GM21786 (cell line): Measurements from ENCODE around the gene SRBD1.

Source experiments
- ATAC-seq: cut with Tn5 transposase; IDR thresholded peaks from one replicate; pipeline ENCODE4 v1.9.1; 2021; ENCODE audit not compliant: unreplicated experiment

Gene SRBD1

DNA sequence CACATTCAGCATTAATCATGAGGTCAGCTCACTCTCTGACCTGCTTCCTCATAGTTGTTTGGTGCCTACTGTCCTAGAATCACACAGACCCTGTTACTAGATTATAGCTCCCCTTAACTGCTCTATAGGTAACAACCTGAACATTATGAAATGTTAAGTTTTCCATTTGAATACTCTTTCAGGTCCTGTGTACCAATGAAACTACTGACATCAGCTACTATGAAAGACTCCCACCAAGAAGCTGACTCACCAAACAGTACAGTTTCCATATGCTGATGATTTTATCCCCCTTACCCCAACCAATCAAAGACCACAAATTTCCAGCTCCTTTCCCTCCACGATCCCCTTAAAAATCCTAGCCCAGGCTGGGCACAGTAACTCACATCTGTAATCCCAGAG lies 56.3 kb downstream of the SRBD1 start:
- no peak for ATAC-seq

DNA sequence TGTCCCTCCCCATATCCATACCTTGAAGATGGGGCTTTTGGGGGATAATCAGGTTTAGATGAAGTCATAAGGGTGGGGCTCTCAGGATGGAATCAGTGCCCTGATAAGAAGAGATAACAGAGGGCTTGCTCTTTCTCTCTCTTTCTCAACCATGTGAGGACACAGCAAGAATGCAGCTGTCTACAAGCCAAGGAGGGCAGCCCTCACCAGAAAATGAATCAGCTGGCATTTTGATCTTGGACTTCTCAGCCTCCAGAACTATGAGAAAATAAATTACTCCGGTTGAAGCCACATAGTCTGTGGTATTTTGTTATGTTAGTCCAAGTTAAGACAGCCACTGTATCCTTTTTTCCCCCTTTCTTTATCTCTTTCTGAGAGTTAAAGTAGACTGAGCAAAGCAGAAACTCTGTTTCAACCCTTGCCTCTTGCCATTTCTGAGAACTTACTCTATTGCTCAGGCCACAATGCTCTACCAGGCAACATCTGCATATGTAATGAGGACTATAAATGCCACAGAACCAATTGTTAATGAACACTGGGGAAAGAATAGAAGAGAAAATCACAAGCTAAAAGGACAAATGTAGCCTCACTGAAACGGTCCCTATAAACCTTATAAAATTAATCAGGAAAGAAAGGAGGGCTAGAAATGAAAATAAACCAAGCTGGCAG lies 56.9 kb downstream of the SRBD1 start:
- ATAC-seq: no peak

DNA sequence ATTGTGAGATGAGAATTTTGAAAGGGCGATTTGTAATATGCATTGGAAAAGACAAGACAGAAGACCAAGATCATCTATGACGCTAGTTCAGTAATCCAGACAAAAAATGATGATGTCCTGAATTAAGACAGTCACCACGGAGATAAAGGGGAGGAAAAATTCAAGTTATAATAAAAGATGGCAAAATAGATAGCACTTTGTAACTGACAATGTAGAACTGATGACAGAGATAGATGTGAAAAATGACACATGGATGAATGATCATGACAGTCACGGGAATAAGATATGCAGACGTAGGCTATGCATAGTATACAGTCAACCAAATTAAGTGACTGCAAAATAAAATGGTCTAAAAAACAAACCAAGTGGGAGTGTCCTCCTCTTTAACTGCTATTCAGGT lies 59.2 kb downstream of the SRBD1 start:
- ATAC-seq: no peak

DNA sequence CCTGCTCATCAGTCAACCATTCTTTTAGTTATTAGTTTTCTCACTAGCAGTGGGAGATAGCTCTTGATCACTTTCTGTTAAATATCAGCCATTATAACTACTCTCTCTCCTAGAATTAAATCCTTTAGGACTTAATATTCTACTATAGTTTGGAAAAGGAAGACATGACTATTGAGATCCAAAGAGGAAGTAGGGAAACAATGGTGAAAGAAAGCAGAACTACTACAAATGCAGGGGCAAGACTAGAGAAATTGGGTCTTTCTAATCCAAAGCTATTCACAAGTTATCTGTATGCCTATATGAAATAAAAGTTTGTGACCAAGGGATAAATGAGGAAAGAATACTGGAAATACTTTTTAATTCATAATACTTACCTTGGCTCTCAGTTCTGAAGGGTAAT lies 65.1 kb downstream of the SRBD1 start:
- ATAC-seq: no peak

DNA sequence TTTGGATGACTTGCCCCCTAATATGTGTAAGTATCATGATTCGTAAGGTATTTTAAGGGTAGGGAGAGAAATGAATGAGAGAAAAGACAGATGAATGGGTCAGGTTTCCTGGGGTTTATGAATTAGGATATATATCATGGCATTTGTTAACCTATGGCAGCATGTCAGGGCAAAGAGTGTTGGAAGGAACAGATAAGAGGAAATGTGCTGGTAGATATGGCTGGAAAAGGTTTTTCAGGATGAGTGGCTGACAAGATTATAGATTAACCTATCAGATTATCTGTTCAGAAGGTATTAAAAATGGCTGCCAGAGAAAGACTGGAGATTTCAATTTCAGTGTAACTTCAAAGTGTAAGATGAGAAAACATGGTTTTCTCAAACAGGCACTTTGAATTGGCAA lies 67.8 kb downstream of the SRBD1 start:
- no peak for ATAC-seq

DNA sequence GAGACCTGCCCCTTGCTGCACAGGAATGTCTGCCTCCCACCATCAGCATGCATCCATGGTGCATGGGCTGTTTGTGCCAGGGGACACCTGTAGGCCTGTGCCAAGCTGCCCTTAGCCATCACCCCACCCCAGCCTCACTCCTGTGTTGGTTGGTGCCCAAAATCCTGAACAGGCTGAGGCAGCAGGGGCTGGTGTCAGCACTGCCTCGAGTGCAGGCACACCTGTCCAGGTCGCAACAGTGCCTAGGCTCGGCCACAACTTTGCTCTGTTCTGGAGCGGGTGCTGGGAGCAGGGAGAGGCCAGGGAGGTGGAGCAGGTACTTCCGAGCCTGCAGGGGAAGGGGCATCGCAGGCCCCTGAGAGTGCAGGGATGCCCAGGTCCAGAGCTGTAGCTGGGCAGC lies 69.1 kb downstream of the SRBD1 start:
- ATAC-seq: no peak

DNA sequence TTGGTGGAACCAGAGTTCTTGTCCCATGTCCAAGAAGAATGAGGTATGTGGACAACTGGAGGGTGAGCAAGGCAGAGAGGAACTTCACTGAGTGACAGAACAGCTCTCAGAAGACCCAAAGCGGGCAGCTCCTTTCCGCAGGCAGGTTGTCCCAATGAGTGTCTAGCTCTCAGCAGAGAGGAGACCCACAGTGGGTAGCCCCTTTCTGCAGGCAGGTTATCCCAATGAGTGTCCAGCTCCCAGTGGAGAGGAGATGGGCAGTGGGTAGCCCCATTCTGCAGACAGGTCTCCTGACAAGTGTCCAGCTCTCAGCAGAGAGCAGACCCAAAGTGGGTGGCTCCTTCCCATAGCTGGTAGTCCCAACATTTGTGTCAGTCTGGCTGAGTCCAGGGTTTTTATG lies 69.6 kb downstream of the SRBD1 start:
- ATAC-seq: no peak

DNA sequence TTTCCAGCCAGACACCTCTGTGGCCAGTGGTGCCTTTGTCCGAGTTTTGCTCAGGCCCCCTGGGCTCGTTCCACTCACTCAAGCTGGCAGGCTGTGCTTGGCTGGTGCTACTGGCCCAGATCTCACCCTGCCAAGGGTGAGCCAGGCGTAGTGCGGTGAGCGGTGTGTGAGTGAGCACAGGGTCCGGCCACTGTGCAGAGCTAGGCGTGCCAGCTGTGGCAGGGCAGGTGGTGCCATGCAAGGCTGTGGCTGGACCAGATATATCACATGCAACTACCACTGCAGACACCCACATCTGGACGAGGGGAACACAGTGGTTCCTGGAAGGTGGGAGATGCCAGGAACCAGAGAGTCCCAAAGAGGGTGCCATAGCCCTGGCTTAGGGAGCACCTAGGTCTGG lies 70.1 kb downstream of the SRBD1 start:
- ATAC-seq: no peak

DNA sequence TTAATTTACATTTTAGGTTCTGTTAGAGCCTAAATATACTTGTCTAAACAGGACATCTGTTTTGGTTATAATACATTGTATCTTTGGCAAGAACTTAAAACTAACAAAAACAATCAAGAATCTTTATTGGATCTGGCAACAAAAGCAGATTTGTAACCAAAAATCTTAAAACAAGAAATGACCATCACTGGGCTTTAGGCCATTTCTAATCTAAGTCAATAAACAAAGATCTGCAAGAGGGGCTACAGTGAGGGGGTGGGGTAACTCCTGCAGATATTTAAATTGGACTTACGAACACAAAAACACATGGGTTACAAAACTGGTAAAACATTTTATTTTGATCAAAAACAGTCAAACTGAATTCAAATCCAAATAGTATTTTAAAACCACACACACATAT lies 77.3 kb downstream of the SRBD1 start:
- ATAC-seq: no peak

DNA sequence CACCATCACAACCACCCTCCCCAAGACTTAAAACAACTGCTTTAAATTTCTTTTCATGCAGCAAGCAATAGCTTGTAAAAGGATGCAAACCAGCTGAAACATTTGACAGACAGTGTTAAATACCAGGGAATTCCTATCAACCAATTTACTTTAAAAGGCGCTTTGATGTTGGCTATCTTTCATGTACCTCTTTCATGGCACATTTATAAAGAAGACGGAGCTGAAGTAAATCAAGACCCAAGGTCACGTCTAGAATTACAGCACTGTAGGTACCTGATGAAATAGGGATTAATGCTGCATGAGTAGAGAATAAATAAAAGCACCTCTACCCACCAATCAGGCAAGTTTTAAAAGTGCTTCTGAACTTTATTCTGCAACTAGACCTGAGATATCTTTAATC lies 78.9 kb downstream of the SRBD1 start:
- ATAC-seq: no peak

DNA sequence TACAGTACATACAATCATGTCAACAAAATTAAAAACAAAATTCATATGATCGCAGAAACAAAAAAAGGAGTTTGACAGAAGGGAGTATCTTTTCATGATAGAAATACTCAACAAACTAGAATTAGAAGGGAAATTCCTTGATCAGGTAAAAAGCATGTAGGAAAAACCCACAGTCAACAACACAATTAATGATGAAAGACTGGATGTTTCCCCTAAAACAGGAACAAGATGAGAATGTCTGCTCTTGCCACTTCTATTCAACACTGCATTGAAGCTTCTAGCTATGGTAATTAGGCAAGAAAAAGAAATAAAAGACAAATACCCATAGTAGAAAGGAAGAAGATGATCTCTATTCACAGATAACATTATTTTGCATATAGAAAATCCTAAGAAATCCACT lies 87.1 kb downstream of the SRBD1 start:
- ATAC-seq: no peak

DNA sequence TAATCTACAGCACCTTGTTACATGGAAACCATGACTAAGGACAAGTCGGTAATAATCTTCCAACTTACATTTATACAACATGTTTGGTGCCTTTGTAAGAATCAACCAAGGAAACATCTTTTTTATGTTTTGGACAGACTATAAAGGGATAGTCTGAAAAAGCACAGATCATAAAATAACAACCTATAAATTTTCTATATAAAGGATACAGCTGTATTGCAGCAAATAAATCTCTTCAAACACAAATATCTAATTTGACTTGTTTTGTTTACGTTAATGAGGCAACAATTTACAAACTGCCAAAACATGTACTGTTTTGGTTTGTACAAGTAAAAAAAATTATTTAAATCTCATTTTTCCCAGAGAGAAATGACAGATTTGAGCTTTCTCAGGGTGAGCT lies 92.5 kb downstream of the SRBD1 start:
- ATAC-seq: no peak

DNA sequence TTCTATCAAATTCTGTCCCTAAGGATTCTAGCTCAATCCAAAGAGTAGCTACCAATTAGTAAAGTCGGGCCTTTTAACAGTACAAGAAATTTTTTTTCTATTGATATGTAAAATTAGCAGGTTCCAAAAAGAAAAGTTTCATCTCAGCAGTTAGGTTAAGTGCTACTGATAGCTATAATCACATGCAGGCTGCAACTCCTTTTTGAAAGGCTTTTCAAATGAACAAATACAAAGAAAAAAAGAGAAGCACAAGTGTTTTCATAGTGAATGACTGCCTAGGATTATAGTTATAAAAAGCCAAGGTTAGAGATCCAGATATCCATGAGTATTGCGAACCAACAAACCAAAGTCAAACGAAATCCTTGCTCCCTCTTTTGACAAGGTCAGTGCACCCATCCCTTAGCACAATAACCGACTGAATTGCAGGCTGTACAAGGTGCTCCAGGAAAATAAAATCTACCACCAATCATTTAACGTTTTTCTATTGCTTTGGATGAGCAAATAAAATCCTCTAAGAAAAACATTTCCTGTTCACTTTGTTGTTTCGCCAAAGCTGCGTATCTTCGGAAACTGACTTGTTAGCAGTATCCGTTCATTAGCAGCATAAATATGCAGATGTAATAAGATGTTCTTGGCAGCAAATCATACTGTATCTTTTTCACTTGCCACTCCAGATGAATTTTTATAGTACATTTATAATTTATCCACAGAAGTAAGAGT lies 100.2 kb downstream of the SRBD1 start:
- ATAC-seq: no peak

DNA sequence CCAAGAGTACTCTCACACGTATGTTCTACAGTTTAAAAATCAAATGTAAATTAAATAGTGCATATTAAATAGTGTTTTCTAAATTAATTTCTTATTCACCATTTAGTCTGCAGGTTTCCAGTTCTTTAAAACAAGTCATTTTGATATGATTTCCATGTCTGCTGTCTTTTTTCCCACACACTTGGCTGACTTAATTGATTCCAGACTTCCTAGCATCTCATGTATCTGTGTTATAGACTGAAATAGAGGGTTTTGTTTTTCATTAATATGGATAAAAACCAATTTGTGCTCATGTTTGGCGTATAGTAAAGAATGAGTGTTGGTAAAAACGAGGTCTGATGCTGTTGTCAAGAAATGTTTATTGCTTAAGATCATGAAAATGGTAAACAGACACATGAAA lies 104.3 kb downstream of the SRBD1 start:
- ATAC-seq: no peak

DNA sequence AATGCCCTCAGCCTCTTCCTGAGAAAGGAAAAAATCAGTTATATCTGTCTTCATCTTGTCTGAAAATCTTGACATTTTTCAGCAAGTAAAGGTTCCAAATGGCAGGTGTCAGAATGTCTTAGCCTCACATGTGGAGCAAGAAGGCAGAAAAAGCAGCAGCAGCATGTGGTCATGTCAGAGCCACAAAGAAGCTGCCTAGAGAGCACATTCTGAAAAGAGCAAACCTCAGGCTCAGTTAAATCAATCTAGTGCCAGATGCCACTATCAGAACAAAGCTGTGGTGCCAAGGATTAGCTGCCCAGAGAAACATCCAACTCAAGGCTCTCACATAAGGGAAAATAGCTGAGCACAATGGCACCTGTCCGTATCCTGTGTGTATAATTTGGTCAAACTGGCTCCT lies 105.9 kb downstream of the SRBD1 start:
- no peak for ATAC-seq

DNA sequence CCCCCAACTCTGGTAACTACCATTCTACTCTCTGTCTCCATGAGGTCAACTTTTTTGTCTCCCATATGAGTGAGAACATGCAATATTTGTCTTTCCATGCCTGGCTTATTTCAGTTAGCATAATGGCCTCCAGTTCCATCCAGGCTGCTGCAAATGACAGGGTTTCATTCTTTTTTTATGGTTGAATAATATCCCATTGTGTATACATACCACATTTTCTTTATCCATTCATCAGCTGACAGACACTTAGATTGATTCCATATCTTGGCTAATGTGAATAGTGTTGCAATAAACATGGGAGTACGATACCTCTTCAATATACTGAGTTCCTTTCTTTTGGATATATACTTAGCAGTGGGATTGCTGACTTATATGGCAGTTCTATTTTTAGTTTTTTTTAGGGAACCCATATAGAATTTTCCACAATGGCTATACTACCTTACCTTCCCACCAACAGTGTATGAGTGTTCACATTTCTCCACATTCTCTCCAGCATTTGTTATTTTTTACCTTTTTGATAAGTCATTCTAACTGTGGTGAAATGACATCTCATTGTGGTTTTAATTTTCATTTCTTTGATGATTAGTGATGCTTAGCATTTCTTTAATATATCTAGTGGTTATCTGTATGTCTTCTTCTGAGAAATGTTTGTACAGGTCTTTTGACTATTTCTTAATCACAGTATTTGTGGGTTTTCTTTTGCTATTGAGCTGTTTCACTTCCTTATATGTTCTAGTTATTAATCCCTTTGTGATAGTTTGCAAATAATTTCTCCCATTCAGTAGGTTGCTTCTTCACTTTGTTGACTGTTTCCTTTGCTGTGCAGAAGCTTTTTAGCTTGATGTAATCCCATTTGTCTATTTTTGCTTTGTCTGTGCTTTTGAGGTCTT lies 112.2 kb downstream of the SRBD1 start:
- no peak for ATAC-seq

DNA sequence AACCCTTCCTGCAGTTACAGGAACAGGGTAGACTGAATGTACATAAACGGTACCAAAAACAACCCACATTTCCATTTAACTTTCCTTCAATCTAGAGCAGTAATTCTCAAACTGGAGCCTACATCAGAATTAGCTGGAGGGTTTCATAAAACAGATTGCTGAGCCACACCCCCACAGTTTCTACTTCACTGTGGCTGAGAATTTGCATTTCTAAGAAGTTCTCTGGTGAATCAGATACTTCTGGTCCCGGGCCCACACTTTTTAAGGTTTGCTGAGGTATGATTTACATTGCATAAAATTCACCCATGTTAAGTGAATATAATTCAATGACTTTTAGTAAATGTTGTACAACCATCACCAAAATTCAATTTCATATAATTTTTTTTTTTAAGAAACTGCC lies 113.7 kb downstream of the SRBD1 start:
- ATAC-seq: no peak

DNA sequence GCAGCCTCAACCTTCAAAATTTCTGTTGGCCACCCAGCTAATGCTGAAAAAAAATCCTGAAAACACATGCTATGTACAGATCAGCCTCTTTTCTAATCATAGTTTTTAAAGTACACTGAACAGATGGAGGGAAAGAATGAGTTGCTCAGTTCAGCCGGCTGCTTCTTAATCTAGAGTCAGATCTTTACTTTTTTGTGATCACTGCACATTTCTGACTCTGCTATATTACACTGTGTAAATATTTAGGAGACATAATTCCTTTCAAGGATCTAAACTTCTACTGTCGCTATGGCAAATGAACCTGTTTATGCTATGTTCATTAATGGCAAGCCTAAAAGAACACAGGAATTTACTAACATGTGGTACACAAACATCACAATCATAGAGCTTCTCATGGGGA lies 114.2 kb downstream of the SRBD1 start:
- no peak for ATAC-seq

DNA sequence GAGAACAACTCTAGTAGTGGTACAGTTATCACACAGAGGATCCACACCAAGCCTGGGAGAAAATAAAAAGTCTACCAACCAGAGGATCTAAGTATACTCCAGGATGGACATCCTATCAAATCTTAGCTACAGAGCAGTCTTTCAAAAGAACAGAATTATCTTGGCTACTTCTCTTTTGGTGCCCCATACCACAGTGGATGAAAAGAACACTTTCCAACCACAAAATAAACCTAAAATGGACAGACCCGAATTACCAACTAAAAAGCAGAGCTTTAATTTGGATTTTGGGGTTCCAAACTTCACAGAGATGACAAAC lies 116.1 kb downstream of the SRBD1 start:
- ATAC-seq: no peak

DNA sequence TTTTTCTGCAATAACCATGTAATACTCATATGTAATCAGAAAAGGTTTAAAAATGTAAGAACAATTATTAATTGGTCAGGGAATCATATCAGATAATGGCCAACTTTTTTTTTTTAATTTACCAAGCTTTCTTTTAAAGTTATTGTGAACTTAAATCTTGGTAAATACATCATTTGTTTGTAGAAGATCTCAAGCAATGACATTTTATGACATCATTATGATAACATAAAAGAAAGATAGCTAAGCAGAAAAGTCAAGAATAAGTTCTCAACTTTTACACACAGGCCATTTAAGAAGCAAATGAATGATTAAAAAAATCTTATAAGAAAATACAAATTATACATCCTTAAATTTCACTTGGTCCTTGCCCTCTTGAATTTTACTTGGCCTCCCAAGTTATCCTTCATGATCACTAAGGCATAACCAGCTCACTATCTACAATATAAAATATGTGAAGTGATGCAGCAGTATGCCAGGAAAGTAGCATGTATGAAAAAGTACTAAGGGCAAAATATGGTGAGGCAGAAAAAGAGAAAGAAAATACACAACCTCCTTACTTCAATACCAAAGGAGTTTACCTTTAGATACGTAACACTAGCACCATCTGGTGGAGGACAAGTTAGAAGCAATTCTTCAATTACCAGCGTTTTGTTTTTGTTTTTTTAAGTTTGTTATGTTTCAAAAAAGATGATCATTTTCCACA lies 116.6 kb downstream of the SRBD1 start:
- no peak for ATAC-seq

DNA sequence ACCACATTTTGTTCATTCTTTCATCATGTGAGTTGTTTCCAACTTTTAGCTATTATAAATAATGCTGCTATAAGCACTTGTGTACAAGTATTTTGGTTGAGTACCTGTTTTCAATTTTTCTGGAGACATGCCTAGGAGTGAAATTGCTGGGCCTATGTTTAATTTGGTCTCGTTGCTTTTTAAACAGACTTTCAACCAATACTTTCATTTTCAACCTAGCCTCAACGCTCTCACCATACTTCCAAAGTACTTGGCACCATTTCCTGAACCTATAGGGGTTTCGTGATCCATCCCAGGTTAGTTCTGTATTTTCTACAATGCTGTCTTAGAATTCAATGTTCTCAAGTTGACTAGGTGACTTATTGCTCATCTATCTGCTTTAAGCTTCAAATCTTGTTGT lies 126.1 kb downstream of the SRBD1 start:
- no peak for ATAC-seq

DNA sequence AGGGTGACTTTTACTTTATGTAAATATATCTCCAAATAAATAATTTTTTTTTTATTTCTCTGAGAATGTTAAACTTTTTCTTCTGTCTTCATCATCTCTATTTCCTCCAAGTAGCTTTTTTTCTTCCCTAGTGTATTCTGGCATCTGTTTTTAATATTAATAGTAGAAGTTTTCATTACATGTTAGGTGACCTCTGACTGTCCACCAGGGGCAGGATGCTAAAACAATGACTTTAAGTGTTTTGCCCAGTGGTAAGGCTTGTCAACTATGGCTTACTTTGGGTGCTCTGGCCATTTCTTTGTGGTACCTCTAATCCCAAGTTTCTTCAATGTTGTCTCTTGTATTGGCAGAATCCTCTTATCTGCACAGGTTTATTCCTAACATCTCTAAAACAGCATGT lies 127.1 kb downstream of the SRBD1 start:
- ATAC-seq: no peak
